GM19328 (cell line): Measurements from ENCODE around the gene TACSTD2.
"Not testable (repeated sequence)": the region's sequence is repeated elsewhere in the genome, so short reads cannot be mapped to it uniquely, and the experiment has no call there.

ENCODE experiments used
- ATAC-seq: cut with Tn5 transposase; IDR thresholded peaks from one replicate; pipeline ENCODE4 v1.9.1; 2021; ENCODE audit warnings: mild to moderate bottlenecking, moderate library complexity; ENCODE audit not compliant: unreplicated experiment

The TACSTD2 gene

DNA sequence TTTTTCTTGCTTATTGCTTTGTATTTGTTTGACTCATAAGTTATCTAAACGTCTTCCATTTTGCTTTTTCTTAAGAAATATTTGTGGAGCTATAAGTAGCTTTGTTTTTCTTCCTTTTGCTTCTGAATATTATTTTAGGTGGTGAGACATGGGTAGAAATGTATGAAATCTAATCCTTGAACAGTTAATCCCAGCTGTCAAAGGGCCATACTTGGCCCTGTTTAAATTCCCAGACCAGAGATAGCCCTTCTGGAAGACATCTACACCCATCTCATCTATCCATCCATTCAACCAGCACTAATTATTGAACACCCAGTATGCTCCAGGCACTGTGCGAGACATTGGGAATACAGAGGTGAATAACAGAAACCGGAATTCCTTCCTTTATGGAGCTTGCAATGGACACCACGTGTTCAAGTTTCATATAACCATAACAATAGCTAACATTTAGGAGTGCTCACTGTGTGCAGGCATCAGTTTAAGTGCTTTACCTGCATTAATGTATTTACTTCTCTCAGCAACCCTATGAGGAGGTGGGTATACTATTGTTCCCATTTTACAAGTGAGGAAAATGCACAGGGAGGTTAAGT lies 8.7 kb downstream of the TACSTD2 start:
- no peak for ATAC-seq

DNA sequence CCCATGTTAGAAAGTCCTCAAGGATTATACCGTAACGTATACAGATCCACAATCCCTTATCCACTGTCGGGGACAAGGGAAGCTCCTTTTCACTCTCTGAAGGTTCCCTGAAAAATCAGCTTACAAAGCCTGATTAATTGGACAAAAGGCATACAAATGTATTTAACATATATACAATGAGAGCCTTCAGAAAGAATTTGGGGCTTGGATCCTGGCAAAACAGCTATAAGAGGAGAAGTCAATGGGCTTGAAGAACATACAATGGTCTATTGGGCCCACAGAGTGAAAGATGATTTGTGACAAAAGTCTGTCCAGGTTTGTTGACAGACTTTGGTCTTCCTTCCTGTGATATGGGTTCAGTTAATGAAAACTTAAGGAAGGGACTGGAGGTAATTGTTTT lies 10.7 kb downstream of the TACSTD2 start:
- ATAC-seq, result no peak

DNA sequence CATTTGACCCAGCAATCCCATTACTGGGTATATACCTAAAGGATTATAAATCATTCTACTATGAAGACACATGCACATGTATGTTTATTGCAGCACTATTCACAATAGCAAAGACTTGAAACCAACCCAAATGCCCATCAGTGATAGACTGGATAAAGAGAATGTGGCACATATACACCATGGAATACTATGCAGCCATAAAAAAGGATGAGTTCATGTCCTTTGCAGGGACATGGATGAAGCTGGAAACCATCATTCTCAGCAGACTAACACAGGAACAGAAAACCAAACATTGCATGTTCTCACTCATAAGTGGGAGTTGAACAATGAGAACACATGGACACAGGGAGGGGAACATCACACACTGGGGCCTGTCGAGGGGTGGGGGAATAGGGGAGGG lies 13.3 kb downstream of the TACSTD2 start:
- not testable (repeated sequence) for ATAC-seq

DNA sequence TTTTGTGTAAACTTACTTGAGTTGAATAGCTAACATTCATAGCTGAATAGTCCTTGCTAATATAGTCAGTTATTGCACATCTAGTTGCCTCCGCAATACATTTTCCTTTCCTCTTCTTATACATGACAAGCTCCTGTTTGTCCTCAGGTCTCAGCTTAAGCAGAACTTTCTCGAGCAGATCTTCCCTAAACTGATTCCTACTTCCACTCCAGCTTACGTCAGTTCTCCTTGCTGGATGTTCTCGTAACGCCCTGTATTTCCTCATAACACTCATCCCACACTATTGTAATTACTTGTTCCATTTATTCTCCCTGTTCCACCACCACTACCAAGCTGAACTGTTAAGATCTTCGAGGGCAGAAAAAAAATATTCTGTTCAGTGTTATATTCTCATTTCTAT lies 15.4 kb downstream of the TACSTD2 start:
- ATAC-seq, result no peak

DNA sequence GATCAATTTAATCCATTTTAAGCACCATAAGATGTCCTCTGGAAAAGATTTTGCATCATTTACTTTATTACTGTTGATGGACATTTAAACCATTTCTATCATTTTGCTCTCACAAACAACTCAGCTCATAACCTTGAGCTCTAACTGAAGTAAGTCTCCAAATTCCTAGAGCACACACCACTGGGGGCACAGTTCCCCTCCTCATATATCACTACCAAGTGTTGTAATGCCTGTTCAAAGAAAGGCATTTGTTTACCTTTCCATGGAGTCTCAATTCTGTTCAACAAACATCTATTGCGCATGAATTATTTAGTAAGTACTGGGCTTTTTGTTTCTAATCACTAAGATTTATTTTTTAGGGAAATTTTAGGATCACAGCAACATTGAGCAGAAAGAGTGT lies 21.7 kb downstream of the TACSTD2 start:
- no peak for ATAC-seq

DNA sequence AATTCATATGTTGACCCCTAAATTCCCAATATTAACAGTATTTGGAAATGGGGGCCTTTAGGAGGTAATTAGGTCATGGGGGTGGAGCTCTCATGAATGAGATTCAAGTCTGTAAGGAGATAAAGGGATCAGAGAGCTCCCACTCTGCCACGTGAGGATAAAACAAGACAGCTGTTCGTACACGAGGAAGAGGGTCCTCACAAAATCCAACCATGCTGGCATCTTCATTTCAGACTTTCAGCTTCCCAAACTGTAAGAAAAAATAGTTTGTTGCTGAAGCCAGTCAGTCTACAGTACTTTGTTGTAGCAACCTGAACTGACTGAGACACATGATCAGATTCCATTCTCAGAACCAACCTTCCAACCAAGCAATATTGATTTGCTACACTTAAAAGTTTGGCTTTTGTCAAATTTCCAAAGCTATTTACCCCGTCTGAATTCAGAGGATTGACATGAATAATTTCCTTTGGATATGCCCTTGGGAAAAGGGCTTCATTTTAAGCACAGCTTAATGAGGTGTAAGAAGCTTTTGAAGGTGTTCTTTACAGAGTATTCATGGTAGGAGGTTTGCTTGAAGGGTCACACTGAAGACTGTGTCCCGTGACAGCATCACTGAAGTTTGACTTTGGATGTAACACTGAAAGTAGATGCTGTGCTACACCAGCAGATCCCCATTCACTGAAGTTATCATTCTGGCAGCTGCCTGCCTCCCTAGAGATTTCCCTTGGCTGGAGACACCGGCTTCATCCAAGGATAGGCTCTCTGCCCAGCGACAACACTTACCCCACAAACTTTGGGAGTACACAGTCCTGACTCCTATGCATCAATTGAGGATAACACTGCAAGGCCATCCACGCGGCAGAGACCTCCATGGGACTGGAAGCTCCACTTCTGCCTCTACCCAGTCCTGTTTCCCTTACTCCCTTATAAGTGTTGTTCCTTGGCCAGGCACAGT lies 25.6 kb downstream of the TACSTD2 start:
- no peak for ATAC-seq

DNA sequence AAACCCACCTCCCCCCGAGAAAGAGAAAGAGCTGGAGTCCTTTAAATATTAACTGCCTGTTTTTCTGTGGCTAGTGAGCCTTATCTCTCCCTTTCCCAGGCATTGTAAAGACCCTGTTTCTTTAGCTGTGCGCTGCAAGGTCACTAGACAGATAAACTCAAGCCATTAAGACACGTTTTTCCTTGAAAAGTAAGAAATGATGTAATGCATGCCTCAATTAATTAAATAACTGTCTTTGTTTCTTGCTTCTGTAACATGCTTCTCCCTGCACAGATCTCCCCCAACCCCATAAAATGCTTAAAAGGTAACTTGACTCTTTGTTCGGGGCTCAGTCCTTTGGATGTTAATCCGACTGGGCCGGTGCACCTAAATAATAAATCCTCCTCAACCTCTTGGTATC lies 27.8 kb downstream of the TACSTD2 start:
- ATAC-seq, result not testable (repeated sequence)

DNA sequence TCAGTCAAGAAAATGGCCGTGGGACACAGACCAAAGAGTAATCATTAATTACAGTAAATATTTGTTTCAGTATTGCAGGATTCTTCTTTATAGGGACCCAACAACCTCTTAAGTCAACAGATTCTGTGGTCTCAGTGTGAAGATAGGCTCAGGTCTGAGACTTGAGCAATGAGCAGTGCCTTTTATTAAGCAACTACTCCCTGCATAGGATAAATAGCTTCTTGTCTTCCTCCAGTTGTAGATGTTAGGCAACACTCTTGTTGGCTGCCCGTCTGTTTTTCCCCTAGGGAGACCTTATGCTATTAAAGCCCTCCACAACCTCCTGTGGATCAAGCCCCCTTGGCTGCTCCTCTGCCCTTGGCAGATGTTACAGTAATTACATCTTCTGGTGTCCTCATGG lies 28.7 kb downstream of the TACSTD2 start:
- ATAC-seq, result no peak

DNA sequence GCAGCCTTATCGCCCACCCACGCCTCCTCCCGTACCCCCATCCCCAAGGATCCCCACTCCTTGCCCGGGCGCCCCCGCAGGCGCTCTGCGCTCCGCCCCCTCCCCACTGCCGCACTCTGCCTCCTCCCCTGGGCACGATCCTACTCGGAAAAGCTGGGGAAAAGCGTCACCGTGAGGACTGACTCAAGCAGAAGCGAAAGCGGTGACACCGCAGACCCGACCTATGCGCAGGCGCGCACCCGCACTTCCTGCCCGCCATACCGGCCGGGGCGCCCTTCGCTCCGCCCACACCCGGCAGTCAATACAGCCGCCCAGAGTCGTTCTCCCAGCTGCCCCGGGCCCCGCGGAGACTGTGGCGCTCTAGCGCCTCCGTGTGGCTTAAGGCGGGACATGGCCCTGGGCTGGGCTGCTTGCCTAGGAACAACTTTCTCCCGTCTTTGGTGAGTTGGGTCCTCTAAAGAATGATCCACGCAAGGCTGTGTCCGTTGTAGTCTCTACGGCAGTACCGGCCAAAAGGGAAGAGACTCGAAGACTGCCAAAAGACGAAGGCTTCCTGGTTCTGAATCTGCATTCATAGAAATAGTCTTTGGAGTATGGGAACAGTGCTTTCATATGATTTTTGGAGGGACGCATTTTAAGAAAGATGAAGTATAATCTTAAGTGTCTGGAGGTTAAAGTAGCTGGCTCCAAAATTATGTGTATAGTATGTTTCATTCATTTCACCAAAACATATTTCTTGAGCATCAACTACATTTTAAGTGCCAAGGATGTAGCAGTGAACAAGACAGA lies 30.3 kb downstream of the TACSTD2 start, which contains the start of gene OMA1:
OMA1 (minus strand) TSS at position 207 of the 789 bp plus-strand sequence. CDS start 7,432 bp downstream, outside the sequence.
- peak; percentile 94 for ATAC-seq

DNA sequence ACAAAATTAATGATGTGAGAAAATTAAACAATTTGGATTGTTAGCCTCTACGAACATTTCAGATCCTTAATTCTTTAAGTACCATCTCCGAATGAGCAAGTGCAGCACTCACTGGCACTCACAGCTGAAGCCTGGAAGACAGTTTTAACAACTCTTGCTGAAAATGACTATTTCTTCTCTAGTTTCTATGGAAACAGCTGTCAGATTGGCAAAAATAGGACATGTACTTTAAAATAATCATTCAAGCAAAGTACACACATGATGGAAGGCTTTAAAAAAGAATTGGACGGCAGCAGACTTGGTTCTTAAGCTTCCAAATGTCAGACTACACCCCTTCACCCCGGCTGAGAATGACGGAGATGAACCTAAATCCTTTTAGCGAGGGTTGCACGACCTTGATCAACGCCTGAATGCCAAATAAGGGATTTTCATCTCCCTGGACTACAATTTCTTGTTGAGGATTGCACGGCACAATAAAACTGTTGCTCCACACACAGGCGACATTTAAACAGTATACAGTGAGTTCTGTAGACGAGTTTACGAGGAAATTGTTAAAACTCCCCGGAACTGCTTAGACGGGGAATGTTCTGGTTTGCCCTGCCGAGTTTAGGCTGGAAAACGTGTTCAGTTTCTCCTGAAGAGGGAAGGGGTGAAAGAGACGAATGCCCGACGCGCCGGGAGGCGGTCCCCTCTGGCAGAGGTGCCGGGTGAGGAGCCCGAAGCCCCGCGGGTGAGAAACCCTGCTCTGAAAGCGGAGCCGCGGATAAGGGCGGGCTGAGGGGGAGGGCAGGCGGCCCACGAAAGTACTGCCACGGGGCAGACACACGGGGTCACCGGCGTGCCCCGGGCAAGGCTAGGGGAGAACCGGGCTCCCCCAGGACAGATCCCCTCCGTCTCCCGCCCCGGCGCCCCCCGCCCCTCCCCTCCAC lies 31.2 kb downstream of the TACSTD2 start:
- ATAC-seq, result peak; percentile 50

DNA sequence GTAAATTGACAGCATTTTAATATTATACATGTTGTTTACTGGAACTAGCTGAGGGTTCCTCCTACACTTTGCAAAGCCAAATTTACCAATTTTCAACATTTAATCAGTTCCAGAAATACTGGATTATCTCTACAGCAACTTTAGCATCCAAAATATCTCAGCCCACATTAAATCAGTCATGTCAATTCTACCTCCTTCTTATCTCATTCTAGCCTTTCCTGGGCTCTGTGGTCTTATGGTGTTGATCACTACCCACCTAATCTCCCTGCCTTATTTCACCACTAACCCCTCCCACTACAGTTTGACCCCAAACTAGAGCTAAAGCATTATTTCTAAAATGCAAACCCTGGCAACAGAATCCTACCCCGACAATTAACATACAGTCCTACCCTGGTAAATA lies 33.8 kb downstream of the TACSTD2 start:
- ATAC-seq, result no peak

DNA sequence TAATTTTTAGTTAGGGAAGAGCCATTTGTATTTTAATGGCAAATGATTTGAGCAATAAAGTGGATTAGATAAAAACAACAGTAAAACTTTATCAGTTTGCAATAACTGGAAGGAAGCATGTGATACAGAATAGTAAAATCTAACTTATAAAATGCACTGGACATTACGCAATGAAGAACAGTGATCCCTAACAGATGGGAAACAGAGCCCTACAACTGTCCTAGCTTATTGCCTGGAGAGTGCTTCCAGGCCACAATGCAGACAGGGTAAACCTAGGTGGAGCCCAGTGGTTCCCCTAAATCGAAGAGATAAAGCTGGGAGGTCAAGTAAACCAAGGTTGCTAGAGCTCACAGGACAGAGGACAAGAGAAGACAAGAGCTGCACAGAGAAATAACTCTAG lies 37.5 kb downstream of the TACSTD2 start:
- no peak for ATAC-seq

DNA sequence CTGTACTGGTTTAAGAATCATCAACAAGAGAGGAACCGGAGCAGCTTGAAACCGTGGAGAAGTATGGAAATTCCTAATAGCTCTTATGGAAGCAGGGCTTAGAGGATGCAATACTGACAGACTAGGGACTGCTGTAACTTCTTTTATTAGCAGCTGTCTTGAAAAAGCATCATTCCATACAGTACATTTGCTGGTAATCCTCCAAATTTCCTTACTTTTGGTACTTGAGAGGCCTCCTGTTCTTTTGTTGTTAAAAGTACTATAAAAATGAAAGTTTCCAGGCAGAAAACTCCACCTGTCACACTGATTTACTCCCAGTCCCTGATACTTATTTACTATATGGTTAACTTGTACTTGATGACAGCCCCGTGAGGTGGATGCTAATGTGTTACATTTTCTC lies 38.2 kb downstream of the TACSTD2 start:
- no peak for ATAC-seq

DNA sequence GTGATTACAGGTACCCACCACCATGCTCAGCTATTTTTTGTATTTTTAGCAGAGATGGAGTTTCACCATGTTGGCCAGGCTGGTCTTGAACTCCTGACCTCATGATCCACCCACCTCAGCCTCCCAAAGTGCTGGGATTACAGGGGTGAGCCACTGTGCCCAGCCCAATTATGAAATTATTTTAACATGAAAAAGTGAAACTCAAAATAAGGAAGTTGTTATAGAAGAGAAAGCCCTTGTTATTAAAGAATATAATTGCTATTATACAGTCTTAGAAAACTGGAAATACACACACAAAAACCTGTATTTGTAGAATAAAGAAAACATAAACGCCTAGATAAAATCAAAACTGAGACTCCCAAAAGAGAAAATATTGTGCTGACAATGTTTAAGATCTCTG lies 45.2 kb downstream of the TACSTD2 start:
- not testable (repeated sequence) for ATAC-seq

DNA sequence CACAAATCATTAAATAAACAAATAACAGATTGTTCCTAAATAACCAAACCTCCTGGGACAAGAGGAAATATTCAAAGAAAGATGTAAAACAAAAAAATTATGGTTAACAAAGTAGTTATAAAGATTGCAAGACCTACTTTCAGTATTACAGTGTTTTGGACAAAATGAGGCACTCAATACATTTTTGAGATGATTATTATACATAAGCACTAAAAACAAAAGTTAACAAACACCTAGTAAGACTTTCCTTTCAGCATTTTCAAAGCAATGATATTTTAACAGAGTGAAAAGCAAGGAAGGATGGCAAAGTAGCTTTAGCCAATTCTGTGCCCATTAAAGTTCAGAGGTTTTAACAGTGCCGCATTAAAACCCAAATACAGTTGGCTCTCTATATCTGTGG lies 47.8 kb downstream of the TACSTD2 start:
- no peak for ATAC-seq

DNA sequence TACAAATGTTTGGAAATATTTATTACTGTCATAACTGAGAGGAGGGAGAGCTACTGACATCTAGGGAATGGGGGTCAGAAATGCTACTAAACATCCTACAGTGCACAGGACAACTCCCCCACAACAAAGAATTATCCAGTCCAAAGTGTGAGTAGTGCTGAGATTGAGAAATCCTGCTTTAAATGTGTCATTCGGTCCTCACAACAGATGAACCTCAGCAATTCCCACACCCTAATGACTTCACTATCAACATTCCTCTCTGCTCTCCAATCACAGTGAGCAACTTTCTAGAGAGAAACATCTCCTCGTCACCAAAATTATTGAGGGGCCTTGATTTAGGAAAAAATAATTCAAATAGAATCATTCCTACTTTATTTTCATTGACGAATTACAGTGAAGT lies 48.5 kb downstream of the TACSTD2 start:
- ATAC-seq, result no peak
